HG03135 (cell line): Measurements from ENCODE around the gene PLSCR5.

Experiments
- ATAC-seq: cut with Tn5 transposase; IDR thresholded peaks from one replicate; pipeline ENCODE4 v1.9.1; 2021; ENCODE audit warnings: mild to moderate bottlenecking, moderate library complexity; ENCODE audit not compliant: unreplicated experiment

PLSCR5 gene, protein sequence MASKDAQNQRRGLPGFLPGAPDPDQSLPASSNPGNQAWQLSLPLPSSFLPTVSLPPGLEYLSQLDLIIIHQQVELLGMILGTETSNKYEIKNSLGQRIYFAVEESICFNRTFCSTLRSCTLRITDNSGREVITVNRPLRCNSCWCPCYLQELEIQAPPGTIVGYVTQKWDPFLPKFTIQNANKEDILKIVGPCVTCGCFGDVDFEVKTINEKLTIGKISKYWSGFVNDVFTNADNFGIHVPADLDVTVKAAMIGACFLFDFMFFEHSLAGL

DNA sequence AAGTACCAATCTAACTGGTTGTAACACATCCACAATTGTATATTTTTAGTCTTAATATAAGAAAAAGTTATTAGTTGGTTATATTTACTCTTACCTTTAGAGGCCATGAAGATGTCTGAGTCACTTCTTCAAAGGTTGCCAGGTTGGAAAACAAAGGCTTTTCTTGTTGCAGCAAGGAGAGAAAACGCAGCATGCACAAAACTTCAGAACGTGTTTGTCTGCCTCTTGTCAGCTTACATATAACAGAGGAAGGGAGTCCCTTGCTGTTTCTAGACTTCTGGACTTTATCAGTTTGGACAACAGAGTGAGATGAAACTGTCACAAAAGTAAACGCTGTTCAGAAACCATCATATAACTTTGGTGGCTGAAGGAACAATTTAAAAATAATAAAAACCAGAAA is at the start of gene PLSCR5:
Gene PLSCR5 (minus strand): TSS at position 241 of the 400 bp plus-strand sequence. CDS start 134 bp downstream, at position 107.
- ATAC-seq: no peak

- no peak for ATAC-seq
These were observed 48.8 kb upstream of the PLSCR5 start for GRCh38 chr3:146653978-146654377.

DNA sequence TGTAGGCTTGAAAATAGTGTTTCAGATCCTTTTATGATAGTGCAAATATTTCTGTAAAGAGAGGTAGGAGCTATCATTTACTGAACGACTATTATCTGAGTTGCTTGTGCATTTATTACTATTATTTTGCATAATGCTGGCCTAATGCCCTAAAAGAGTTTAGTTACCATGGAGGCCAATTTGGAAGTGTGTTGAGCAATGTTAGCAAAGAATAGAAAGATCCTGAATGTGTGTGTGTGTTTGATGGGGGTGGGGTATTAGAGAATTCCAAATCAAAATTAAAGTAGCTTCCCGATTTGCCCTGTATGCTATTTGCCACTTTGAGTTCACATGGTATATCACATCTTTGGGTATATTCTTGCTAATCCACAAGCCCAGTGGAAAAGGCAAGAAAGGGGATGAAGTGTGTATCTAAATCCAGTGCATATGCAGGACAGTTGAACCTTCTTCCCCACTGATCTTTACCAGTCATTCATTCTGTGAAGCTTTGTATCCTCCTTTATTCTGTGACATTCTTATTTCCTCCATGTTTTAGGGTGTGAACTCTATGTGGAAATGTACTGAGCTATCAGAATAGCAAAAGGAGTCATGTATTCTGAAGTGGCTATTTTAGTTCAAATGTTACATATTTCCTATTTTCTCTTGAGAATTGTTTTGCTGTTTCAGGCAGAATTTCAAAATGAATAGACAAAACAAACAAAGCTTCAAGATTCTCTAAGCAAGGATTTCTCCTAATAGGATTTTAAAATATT is 45.7 kb upstream of the PLSCR5 start:
- ATAC-seq: no peak

GRCh38 chr3:146646261-146646660 is 41.1 kb upstream of the PLSCR5 start:
- ATAC-seq: no peak

- peak; percentile 81 for ATAC-seq
These were observed 36.1 kb upstream of the PLSCR5 start for GRCh38 chr3:146640955-146641867.

DNA sequence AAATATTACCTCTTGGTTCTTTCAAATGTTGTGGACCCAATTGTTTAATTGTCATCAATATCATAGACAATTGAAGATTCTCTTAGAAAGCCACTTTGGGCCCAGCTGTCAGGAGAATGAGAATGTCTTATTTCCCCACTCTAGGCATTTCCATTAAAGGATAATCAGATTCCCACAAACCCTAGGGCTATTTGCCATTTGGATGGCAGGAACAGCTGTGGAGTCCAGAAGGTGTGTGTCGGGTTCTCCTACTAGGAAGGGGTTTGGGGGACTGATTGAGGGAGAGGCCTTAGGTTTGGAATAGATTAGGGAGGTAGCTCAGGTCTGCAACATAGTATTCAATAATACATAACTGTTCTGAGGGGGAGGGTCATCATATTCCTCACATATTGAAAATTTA is 35.2 kb upstream of the PLSCR5 start:
- ATAC-seq: no peak

DNA sequence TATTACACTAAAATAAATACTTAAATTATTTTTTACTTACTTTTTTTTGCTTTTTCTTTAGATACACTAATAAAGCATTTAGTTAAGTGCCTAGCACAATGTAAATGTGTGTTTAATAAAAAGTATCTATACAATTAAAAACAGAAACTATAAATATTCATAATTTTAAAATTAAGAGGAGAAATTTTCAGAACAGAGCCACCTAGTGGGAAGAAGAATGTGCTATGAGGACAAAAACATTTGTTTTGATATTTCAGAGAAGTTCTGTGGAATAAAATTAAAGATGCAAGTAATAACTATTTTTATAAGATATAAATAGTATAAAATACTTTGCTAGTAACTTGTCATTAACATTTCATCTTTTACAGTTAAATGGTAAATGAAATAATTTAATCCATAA is 33.6 kb upstream of the PLSCR5 start:
- no peak for ATAC-seq

DNA sequence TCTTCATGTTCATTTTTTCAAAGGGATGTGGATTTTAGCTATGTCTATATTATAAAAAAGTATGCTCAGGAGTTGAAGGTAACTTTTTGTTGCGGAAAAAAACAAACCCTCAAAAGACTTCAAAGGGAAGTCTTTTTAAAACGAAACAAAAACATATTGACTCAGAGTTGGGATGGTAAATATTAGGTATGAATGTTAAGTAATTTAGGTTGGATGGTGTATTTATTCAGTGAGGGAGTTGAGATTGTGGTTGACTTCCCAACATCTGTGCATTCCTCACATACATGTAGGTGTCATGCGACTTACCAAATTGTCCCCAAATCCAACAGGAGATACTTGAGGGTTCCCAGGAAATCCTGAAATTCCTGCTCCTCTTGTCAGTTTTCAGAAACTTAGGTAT is 32.7 kb upstream of the PLSCR5 start:
- no peak for ATAC-seq

- ATAC-seq: no peak
These were observed 31.7 kb upstream of the PLSCR5 start for GRCh38 chr3:146636881-146637280.

DNA sequence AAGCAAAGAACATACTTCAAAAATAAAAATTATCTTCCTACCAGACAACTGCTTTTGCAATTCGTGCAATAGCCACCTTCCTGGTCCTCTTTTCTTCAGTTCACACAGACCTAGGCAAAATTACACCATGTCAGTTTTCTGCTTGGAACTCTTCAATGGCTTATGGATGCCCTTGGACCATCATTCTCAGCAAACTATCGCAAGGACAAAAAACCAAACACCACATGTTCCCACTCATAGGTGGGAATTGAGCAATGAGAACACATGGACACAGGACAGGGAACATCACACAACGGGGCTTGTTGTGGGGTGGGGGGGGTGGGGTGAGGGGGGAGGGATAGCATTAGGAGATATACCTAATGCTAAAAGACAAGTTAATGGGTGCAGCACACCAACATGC is 29.2 kb upstream of the PLSCR5 start:
- ATAC-seq: no peak

DNA sequence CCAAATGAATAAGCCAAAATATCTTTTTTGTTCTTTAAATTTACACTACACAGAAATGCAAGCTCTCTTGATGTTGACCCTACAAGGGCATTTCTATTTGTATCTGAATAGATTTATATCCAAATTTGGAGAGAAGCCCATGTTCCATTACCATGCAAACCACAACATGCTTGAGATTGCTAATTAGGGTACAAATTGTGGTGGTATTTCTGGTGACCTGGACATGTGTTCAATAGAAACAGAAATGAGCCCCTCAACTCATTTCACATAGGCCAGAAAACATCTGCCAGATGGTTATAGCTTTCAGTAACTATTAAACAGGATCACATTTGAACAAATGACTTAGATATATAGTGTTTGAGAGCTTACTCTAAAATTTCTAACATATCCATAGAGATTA is 23.5 kb upstream of the PLSCR5 start:
- ATAC-seq: no peak

- ATAC-seq: no peak
These were observed 21.4 kb upstream of the PLSCR5 start for GRCh38 chr3:146626403-146627122.

DNA sequence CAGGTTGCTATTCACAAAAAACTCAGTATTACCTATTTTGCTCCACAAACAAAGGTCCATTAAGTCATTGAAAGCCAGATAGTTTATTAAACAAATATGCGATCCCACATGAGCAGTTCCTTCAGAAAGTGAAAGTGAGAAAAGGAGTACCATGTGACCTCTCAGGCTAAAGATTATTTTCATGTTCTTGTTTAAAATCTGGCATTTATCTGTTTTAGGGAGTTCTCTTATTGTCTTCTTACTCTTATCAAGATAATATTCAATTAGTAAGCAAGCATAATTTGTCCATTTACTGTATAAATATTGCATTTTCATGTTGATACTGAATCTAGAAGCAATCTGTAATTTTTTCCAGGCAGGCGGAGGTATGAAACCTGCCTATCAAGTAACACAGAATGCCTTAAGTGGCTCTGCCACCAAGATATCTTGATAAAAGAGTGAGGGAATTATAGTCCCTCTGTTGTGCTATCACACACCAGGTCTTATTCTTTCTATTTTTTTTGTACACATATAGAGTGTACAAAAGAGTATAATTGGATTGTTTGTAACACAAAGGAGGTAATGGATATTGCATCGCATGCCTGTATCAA is 20.1 kb upstream of the PLSCR5 start:
- ATAC-seq: peak; percentile 75

- no peak for ATAC-seq
These were observed 16.6 kb upstream of the PLSCR5 start for GRCh38 chr3:146621723-146622122.

DNA sequence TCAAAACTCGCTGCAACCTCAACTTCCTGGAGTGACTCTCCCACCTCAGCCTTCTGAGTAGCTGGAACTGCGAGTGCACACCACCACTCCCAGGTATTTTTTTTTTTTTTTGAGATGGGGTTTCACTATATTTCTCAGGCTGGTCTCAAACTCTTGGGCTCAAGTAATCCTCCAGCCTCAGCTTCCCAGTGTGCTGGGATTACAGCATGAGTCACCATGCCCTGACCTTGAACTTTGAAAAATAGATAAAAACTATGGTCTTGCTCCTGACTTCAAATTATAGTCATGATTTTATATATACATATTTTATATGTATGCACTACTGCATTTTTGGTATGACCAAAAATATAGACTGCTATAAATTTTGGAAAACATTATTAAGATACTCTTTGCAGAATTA is 6.9 kb upstream of the PLSCR5 start:
- no peak for ATAC-seq

GRCh38 chr3:146611096-146611495 is 6.0 kb upstream of the PLSCR5 start:
- no peak for ATAC-seq

DNA sequence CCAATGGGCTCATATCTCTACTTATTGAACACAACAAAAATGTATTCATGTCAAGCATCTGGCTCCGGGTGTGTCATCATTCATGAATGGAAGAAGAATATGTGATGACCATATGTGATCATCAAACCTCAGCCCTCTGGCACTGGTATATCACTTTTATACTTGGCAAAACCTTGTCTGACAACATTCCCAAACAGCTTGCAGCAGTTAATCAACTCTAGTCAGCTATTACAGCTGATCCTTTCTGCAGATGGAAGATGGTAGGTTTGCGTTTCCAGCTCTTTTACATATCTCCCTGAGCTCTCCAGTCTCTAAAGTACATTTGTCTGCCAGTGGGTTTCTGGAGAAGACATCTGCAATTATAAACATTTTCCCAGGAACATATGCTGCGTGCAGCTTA is 6.6 kb downstream of the PLSCR5 start:
- no peak for ATAC-seq

DNA sequence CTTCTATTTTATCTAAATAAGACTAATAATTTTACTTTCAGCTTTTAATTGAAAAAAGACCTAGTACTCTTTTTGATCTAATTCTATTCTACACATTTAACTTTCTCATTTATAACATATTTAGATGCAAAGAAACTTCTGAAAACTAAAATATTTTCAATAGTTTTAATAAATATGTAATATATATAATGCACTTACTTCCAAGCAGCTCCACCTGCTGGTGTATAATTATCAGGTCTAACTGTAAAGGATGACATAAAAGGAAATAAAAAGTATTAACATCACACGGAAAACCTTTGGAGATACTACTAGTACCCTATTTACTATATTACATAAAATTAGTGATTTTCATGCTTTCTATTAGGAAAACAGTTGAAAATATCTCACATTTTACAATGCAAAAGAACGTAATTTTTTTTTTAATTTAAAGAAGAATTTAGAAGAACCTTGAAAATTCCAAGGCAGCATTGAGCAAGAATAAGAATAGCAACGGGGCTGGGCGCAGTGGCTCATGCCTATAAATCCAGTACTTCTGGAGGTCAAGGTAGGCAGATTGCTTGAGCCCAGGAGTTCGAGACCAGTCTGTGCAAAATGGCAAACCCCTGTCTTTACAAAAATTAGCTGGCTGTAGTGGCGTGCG is 10.2 kb downstream of the PLSCR5 start:
- ATAC-seq: no peak

DNA sequence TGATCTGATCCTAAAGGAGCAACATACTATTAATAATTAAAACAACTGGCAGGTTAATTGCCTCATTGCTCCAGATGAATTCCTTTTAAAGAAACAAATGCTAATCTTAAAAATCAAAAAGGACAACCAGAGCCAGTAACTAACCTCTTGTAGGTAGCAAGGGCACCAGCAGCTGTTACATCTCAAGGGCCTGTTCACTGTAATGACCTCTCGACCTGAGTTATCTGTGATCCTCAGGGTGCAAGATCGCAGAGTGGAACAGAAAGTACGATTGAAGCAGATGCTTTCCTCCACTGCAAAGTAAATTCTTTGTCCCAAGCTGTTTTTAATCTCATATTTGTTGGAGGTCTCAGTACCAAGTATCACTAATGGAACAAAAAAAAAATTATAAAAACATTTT is 11.4 kb downstream of the PLSCR5 start:
- ATAC-seq: no peak

GRCh38 chr3:146590521-146590920 is 14.6 kb downstream of the PLSCR5 start:
- ATAC-seq: no peak
